H1 (cell line): Measurements from ENCODE around the gene TRDN. TPM values are rescaled to one million over a fixed set of nuclear protein-coding genes. Genes with fewer than 3 reads are reported as not detected.
A peak's percentile ranks its signal among the peaks of the same experiment; 100 is the strongest.

ENCODE experiments used
- CTCF ChIA-PET: fragments of 300-600 bp; sonication (Branson Sonifier 250); formaldehyde crosslinking; loops from one replicate; lab custom pipeline; 2021; ENCODE audit not compliant: partially characterized antibody; lab: Charles Lee
- POLR2A ChIA-PET: fragments of 300-600 bp; sonication (Branson Sonifier 250); formaldehyde crosslinking; loops from one replicate; lab custom pipeline; 2021; ENCODE audit warnings: inconsistent platforms; ENCODE audit not compliant: partially characterized antibody; lab: Charles Lee
- DNase-seq, 2 experiments: peaks; one replicate each; pipeline versions ENCODE4 v3.0.0 to v3.0.0-alpha.2; 2010 to 2022; ENCODE audit warnings: low spot score in 2 of 2, low read depth in 1 of 2, mixed read lengths in 1 of 2
- FAIRE-seq: peaks from 2 replicates; lab custom pipeline; 2011; peaks lifted over from hg19 to GRCh38; lab: Jason Lieb, UNC
- H2AFZ ChIP-seq: 2 replicates; pipeline ENCODE4 v1.8.1; 2012; ENCODE audit warnings: low read length, inconsistent platforms
- H2AK5ac ChIP-seq: 2 replicates; pipeline ENCODE4 v1.6.1; 2013; ENCODE audit warnings: low read depth, low read length
- H2BK120ac ChIP-seq: replicated peaks from 2 replicates; pipeline ENCODE3; 2013; ENCODE audit warnings: low read depth, low read length, inconsistent platforms
- H2BK12ac ChIP-seq: 2 replicates; pipeline ENCODE4 v1.6.1; 2013; ENCODE audit warnings: low read depth, low read length
- H2BK15ac ChIP-seq: 2 replicates; pipeline ENCODE4 v1.6.1; 2013; ENCODE audit warnings: low read length
- H2BK20ac ChIP-seq: 2 replicates; pipeline ENCODE4 v1.6.1; 2013; ENCODE audit warnings: low read length
- H2BK5ac ChIP-seq: 2 replicates; pipeline ENCODE4 v1.6.1; 2013; ENCODE audit warnings: low read depth, low read length
- H3K14ac ChIP-seq: 2 replicates; pipeline ENCODE4 v1.6.1; 2013; ENCODE audit warnings: inconsistent platforms; ENCODE audit not compliant: insufficient read length
- H3K18ac ChIP-seq: 2 replicates; pipeline ENCODE4 v1.6.1; 2013; ENCODE audit warnings: low read length; ENCODE audit errors: extremely low read depth
- H3K23ac ChIP-seq: 2 replicates; pipeline ENCODE4 v1.6.1; 2013; ENCODE audit warnings: inconsistent platforms; ENCODE audit not compliant: insufficient read length
- H3K23me2 ChIP-seq: 2 replicates; pipeline ENCODE4 v1.6.1; 2013; ENCODE audit warnings: low read depth, low read length
- H3K27ac ChIP-seq: 2 replicates; pipeline ENCODE4 v1.6.1; 2011; ENCODE audit warnings: low read depth, low read length, inconsistent platforms
- H3K27me3 ChIP-seq, 4 experiments: replicated peaks in 1 of 4; 1 replicate in 1 of 4; 2 replicates in 3 of 4; pipeline versions ENCODE4 v1.6.1 to v1.8.1; 2011 to 2013; ENCODE audit warnings: low read length in 3 of 4, mild to moderate bottlenecking in 3 of 4, inconsistent platforms in 2 of 4, mixed read lengths in 2 of 4, moderate library complexity in 1 of 4; ENCODE audit not compliant: control insufficient read depth in 3 of 4, insufficient read depth in 3 of 4; ENCODE audit errors: extremely low read depth in 1 of 4
- H3K36me3 ChIP-seq, 4 experiments: 2 replicates each; pipeline versions ENCODE4 v1.6.1 to v1.8.1; 2011 to 2013; ENCODE audit warnings: mild to moderate bottlenecking in 4 of 4, low read length in 3 of 4, moderate library complexity in 2 of 4, control low read depth in 1 of 4, inconsistent platforms in 1 of 4; ENCODE audit not compliant: insufficient read depth in 4 of 4, control insufficient read depth in 2 of 4
- H3K4ac ChIP-seq: replicated peaks from 2 replicates; pipeline ENCODE3; 2013; ENCODE audit warnings: low read length, low read depth, mixed read lengths, inconsistent platforms; ENCODE audit not compliant: insufficient read length
- H3K4me1 ChIP-seq, 4 experiments: replicated peaks in 1 of 4; 1 replicate in 1 of 4; 2 replicates in 3 of 4; pipeline versions ENCODE4 v1.6.1 to v1.8.1; 2011 to 2013; ENCODE audit warnings: low read length in 3 of 4, inconsistent platforms in 2 of 4, mixed read lengths in 1 of 4; ENCODE audit not compliant: insufficient read depth in 4 of 4, control insufficient read depth in 3 of 4
- H3K4me2 ChIP-seq, 2 experiments: 2 replicates each; pipeline versions ENCODE4 v1.6.1 to v1.8.1; 2011 to 2013; ENCODE audit warnings: low read depth in 2 of 2, low read length in 2 of 2, control low read depth in 1 of 2, inconsistent platforms in 1 of 2, mild to moderate bottlenecking in 1 of 2; ENCODE audit not compliant: insufficient read depth in 1 of 2
- H3K4me3 ChIP-seq, 4 experiments: fragments of 200-600, 300-600 bp in 1 of 4; sonication (generic), shearing (Covaris generic), sonication (Bioruptor Twin) in 1 of 4; 2 replicates each; pipeline versions ENCODE4 v1.5.1 to v1.8.1; 2011 to 2016; ENCODE audit warnings: low read length in 4 of 4, low read depth in 3 of 4, control low read depth in 2 of 4, inconsistent platforms in 2 of 4, mild to moderate bottlenecking in 2 of 4, mixed read lengths in 1 of 4, moderate library complexity in 1 of 4; ENCODE audit not compliant: insufficient read depth in 2 of 4; ENCODE audit errors: extremely low read depth in 1 of 4
- H3K56ac ChIP-seq: replicated peaks from 2 replicates; pipeline ENCODE3; 2013; ENCODE audit warnings: low read depth, mild to moderate bottlenecking, mixed read lengths, low read length, inconsistent platforms; ENCODE audit not compliant: insufficient read length
- H3K79me1 ChIP-seq: 2 replicates; pipeline ENCODE4 v1.6.1; 2013; ENCODE audit warnings: low read depth, low read length, control low read depth
- H3K79me2 ChIP-seq, 2 experiments: 2 replicates each; pipeline versions ENCODE4 v1.6.1 to v1.8.1; 2012 to 2013; ENCODE audit warnings: low read length in 2 of 2, mild to moderate bottlenecking in 2 of 2, inconsistent platforms in 1 of 2; ENCODE audit not compliant: insufficient read depth in 2 of 2, control insufficient read depth in 1 of 2
- H3K9ac ChIP-seq, 4 experiments: replicated peaks in 1 of 4; 1 replicate in 1 of 4; 2 replicates in 3 of 4; pipeline versions ENCODE4 v1.6.1 to v1.8.1; 2011 to 2013; ENCODE audit warnings: low read depth in 3 of 4, low read length in 3 of 4, control low read depth in 2 of 4, mild to moderate bottlenecking in 2 of 4, moderate library complexity in 2 of 4, inconsistent platforms in 1 of 4; ENCODE audit errors: extremely low read depth in 1 of 4
- H3K9me3 ChIP-seq, 2 experiments: 2 replicates each; pipeline versions ENCODE4 v1.6.1 to v1.8.1; 2012 to 2013; ENCODE audit warnings: mild to moderate bottlenecking in 2 of 2, moderate library complexity in 2 of 2, control low read depth in 1 of 2, inconsistent platforms in 1 of 2, low read depth in 1 of 2, low read length in 1 of 2, mixed read lengths in 1 of 2; ENCODE audit not compliant: insufficient read depth in 2 of 2
- H4K20me1 ChIP-seq, 2 experiments: replicated peaks in 1 of 2; 2 replicates each; pipeline versions ENCODE3 to v1.8.1; 2011 to 2013; ENCODE audit warnings: inconsistent platforms in 2 of 2, low read length in 2 of 2, mild to moderate bottlenecking in 1 of 2; ENCODE audit not compliant: insufficient read depth in 2 of 2, control insufficient read depth in 1 of 2
- H4K5ac ChIP-seq: 2 replicates; pipeline ENCODE4 v1.6.1; 2013; ENCODE audit warnings: low read length, low read depth, mixed read lengths, inconsistent platforms; ENCODE audit not compliant: insufficient read length
- H4K8ac ChIP-seq: 2 replicates; pipeline ENCODE4 v1.8.0; 2013; ENCODE audit warnings: mild to moderate bottlenecking, moderate library complexity, low read length, inconsistent platforms; ENCODE audit not compliant: insufficient read depth; ENCODE audit errors: extremely low read depth
- H4K91ac ChIP-seq: replicated peaks from 2 replicates; pipeline ENCODE3; 2013; ENCODE audit warnings: low read length, mixed read lengths, inconsistent platforms; ENCODE audit not compliant: insufficient read length
- CEBPB ChIP-seq: IDR thresholded peaks from 2 replicates; pipeline ENCODE4 v1.6.1; 2012; ENCODE audit warnings: low read depth, low read length
- NRF1 ChIP-seq: IDR thresholded peaks from 2 replicates; pipeline ENCODE4 v1.6.1; 2011; ENCODE audit warnings: mild to moderate bottlenecking, low read depth, low read length, improper control_type of control experiment
- SP1 ChIP-seq: IDR thresholded peaks from 2 replicates; pipeline ENCODE4 v1.6.1; 2011; ENCODE audit warnings: low read depth, low read length
- WGBS, 2 experiments: shearing (Covaris generic) in 1 of 2; methylation state at CpG; one replicate each; pipeline versions ENCODE4 v1.1.6 to v1.1.7; 2013 to 2015; ENCODE audit warnings: low lambda C conversion rate in 2 of 2, mixed read lengths in 2 of 2, inconsistent platforms in 1 of 2, low coverage in 1 of 2, missing lambda C conversion rate in 1 of 2; ENCODE audit not compliant: insufficient replicate concordance in 2 of 2, insufficient coverage in 1 of 2, insufficient read length in 1 of 2; ENCODE audit errors: extremely low coverage in 1 of 2, missing lambda C conversion rate in 1 of 2; 5-methylcytosine and 5-hydroxymethylcytosine counted together
- polyA plus RNA-seq, 7 experiments: library from polyadenylated mRNA; depleted of rRNA in 3 of 7; stranded (reverse) in 5 of 7; unstranded in 2 of 7; fragments of >200 nt in 5 of 7; fragments of 200-250 nt in 2 of 7; gene quantifications; 1 replicate in 5 of 7; 2 replicates in 1 of 7; 4 replicates in 1 of 7; pipeline versions ENCODE4 v1.2.1 to v1.2.3, GENCODE V29; 2011 to 2013; ENCODE audit warnings: missing spikeins in 2 of 7, mixed read lengths in 2 of 7
- total RNA-seq: library from RNA; stranded (reverse); fragmentation: NEBNext Ultra II Directional; extraction: Animal tissue kit (Norgen Biotek cat#: 25700); gene quantifications from 2 replicates; pipeline ENCODE4 v1.2.1, GENCODE V29; 2021

Gene TRDN
- total and polyA plus RNA-seq, 2 of the 8 experiments (the other 6 are each of a cell fraction or from before 2014, with no cell fraction given), result 1.6 to 41.6 TPM

DNA sequence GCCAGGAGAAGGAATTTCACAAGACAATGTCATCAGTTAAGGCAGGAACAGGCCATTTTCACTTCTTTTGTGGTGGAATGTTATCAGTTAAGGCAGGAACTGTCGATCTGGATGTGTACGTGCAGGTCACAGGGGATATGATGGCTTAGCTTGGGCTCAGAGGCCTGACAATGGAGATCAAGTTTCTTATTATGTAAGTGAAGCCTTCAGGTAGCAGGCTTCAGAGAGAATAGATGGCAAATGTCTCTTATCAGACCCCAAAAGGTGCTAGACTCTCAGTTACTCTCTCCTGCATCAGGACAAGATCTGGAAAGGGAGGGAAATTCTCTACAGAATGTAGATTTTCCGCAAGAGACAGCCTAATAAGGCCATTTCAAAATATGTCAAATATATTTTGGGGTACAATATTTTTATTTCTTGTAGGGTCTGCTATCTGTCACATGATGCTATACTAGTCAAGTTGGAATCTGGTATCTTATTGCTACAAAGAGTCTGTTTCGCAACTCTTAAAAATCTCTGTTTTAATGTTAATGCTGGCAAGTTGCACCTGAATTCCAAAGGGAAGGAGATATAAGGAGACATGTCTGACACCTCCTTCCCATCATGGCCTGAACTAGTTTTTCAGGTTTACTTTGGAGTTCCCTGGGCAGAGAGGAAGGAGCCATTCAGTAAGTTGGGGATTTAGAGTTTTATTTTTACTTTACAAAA, 48.8 kb downstream of the TRDN start:
- Histone ChIP-seq H3K27me3 (no peaks in the 10 kb centered on the region), H4K91ac (no peak overlapping the region), H3K23me2 (no peaks in the 10 kb centered on the region), H3K36me3 (peaks cover 0 to 2% (median 0%) of the 10 kb centered on the region in 4 experiments; a peak in 2 of 8 replicates), H4K20me1 (no peaks in the 10 kb centered on the region), H4K8ac (no peak overlapping the region), H3K9ac (no peak overlapping the region), H3K27ac (no peak overlapping the region), H3K14ac (no peak overlapping the region), H3K4me2 (peak overlapping the region in 1 of 2 experiments; percentile 26; a peak in 2 of 4 replicates), H3K23ac (no peak overlapping the region), H2AK5ac (no peak overlapping the region; the same call in 1 of the 2 replicates), H3K4me3 (peak overlapping the region in 1 of 4 experiments; percentile 4; a peak in 1 of 8 replicates), H3K4me1 (peaks cover 0 to 6% (median under 1%) of the 10 kb centered on the region in 4 experiments; a peak in 2 of 7 replicates), H3K4ac (no peak overlapping the region), H3K56ac (no peak overlapping the region), H3K79me1 (no peaks in the 10 kb centered on the region), H2BK5ac (peak overlapping the region; percentile 36; the same call in 1 of the 2 replicates), H2AFZ (no peak overlapping the region), H2BK12ac (no peak overlapping the region), H4K5ac (no peak overlapping the region), H3K9me3 (peaks cover 3 to 7% of the 10 kb centered on the region in 2 experiments; a peak in 3 of 4 replicates), H2BK120ac (peak overlapping the region; percentile 59), H2BK20ac (peak overlapping the region; percentile 72; the same call in 1 of the 2 replicates), H3K79me2 (no peaks in the 10 kb centered on the region), H2BK15ac (no peak overlapping the region), H3K18ac (no peak overlapping the region)
- no peak for DNase-seq
- ChIA-PET POLR2A (interaction anchor here (0.6 to 0.8 kb wide), 2 partner anchors 127 to 1026 kb away, joined by 3 to 4 read pairs; no protein-coding TSS in a partner anchor), CTCF (no interaction called here)
- WGBS, 2 experiments, result 79% methylated on average over 4 of the region's 4 CpGs; no CpG with 5 or more reads in 1 of the 2 experiments
- FAIRE-seq, result no peak
- TF ChIP-seq CEBPB (peak; percentile 87), SP1 (0 out of 2 replicates have a peak, but pooled peaks have one; percentile 21), NRF1 (no peak)
